ENCODE results near the gene BLOC1S1.
A peak's percentile ranks its signal among the peaks of the same experiment; 100 is the strongest.

Gene BLOC1S1

DNA sequence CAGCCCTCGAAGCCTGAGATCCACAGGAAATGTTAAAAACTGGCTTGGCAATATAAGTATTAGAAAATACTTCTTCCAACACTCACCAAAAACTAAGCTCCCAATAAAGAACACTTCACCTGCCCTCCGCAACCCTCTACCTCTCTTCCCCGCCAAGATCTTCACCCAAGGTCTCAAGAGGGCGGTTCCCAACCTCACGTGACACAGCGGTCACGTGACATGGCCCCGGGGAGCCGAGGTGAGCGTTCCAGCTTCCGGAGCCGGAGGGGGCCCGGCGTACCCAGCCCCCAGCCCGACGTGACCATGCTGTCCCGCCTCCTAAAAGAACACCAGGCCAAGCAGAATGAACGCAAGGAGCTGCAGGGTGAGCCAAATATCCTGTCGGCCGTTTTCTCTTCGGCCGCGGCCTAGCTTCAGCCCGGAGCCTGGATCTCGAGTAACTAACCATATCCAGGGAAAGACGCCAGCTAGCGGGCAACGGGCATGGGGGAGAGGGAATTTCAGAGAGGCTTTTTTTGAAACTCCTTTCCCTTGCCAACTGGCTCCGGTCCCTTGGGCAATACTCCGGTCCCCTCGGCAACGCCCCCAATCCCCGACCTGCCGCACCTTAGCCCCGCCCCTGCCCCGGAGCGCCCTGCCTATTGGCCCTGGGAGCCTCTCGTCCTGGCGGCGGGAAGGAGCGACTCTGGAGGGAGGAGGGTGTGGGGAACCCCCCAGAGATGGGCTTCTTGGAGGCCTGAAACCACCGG lies at the start of gene BLOC1S1:
BLOC1S1 (plus strand) TSS at position 214 of the 749 bp plus-strand sequence; CDS start at position 220, 6 bp downstream.
- intact Hi-C loops (cut with DNase I), result no loop called here
- DNase-seq, result peak; percentile 82 to 98 (median 88)

GRCh38 chr12:55666508-55666907 lies 49.3 kb upstream of the BLOC1S1 start:
- intact Hi-C loops (cut with DNase I), result no loop called here
- no peak for DNase-seq

DNA sequence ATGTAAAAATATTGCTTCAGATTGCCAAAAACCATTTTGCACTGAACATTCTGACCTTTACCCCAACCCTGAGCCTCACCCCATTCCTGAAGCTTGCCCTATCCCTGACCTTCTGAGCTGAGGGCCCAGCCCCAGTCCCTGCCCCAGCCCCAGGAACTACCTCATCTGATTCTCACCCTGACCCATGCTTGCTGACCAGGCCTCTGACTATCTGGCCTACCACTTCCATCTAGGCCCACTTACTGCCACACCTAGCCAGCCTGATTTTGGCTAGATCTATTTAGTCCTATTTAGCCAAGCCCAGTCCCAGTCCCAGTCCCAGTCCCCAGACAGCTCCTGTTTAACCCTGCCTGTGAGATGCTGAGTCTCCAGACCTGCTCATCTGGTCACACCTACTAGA lies 45.6 kb upstream of the BLOC1S1 start:
- intact Hi-C loops (cut with DNase I), result no loop called here
- no peak for DNase-seq

DNA sequence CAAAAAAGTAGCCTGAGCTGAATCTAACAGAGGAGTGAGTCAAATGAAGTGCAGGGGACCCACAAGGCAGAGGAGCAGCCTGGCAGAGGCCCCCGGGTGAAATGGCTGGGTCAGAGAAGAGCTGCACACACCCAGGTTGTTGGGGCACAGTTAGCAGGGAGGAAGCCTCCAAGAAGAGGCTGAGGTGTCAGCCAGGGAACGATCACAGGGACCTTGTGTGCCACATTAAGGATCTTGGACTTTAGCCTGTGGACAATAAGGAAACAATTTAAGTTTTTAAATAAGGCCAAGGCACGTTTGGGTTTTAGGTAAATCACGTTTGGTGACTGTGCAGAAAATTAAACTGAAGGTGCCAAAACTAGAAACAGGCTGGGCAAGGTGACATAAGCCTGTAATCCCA lies 44.1 kb upstream of the BLOC1S1 start:
- no peak for DNase-seq
- intact Hi-C loops (cut with DNase I), result no loop called here

- DNase-seq, result no peak
- intact Hi-C loops (cut with DNase I), result no loop called here
Observed at GRCh38 chr12:55673638-55674037, 42.2 kb upstream of the BLOC1S1 start.

GRCh38 chr12:55675666-55676065 lies 40.2 kb upstream of the BLOC1S1 start:
- intact Hi-C loops (cut with DNase I), result no loop called here
- DNase-seq, result no peak

- intact Hi-C loops (cut with DNase I), result no loop called here
- DNase-seq, result no peak
Observed at GRCh38 chr12:55676707-55677106, 39.1 kb upstream of the BLOC1S1 start.

DNA sequence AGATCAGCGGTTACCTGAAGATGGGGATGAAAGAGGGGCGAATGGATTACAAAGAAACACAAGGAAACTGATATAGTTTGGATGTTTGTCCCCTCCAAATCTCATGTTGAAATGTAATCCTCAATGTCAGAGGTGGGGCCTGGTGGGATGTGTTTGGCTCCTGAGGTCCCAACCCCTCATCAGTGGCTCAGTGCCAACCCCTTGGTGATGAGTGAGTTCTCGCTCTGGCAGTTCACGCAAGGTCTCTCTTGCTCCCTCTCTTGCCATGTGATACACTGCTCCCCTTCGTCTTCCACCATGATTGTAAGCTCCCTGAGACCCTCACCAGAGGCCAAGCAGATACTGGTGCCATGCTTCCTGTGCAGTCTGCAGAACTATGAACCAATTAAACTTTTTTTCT lies 36.2 kb upstream of the BLOC1S1 start:
- no peak for DNase-seq
- intact Hi-C loops (cut with DNase I), result no loop called here

DNA sequence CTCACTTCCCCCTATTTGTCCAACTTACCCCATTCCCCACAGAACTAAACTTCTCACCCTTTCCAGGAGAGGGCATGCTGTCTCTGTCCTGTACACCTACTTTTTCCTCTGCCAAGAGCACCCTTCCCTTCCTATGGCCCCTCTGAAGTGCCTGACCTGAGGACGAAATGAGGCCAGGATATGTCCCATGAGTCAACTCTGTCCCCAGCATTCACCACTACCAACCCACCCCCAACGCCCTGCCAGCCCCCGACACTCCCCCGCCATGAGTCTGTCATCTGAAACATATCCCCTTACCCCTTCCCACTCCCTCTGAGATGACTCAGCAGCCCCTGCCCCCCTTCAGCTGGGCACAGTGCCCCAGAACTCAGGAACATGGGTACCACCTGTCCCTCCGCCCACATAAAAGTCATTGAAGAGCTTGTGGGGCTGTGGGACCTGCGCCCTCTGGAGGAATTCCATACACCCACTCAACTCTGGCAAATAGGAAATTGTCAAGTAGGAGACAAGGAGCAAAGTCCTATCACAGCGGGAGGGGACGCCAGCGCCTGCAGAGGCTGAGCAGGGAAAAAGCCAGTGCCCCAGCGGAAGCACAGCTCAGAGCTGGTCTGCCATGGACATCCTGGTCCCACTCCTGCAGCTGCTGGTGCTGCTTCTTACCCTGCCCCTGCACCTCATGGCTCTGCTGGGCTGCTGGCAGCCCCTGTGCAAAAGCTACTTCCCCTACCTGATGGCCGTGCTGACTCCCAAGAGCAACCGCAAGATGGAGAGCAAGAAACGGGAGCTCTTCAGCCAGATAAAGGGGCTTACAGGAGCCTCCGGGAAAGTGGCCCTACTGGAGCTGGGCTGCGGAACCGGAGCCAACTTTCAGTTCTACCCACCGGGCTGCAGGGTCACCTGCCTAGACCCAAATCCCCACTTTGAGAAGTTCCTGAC lies 34.4 kb upstream of the BLOC1S1 start:
- intact Hi-C loops (cut with DNase I), result no loop called here
- DNase-seq, result peak in 3 of 10 donors; percentile 26 to 87 (median 77)

DNA sequence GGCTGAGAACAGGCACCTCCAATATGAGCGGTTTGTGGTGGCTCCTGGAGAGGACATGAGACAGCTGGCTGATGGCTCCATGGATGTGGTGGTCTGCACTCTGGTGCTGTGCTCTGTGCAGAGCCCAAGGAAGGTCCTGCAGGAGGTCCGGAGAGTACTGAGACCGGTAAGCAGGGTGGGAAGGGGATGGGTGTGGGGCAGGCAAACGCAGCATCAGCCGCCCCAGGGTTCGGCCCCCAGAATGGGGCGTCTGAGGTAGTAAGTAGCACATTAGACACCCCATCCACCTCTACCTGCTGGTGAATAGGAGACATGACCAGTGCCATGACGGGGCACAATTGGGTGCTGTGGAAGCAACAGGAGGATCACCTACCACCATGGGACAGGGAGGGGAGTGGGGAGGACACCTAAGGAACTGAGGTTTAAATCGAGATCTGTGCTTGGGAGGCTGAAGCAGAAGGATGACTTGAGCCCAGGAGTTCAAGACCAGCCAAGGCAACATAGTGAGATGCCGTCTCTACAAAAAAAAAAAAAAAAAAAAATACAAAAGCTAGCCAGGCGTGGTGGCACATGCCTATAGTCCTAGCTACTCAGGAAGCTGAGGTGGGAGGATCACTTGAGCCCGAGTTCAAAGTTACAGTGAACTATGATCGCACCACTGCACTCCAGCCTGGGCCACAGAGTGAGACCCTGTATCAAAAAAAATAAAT lies 33.6 kb upstream of the BLOC1S1 start:
- peak in 1 of 10 donors; percentile 75 for DNase-seq
- intact Hi-C loops (cut with DNase I), result no loop called here

DNA sequence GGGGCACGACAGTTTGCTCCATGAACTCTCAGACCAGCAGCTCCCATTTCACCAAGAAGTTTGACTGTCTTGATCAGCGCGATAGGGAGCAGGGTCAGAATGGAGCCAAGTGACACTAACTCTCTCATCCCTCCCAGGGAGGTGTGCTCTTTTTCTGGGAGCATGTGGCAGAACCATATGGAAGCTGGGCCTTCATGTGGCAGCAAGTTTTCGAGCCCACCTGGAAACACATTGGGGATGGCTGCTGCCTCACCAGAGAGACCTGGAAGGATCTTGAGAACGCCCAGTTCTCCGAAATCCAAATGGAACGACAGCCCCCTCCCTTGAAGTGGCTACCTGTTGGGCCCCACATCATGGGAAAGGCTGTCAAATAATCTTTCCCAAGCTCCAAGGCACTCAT lies 32.2 kb upstream of the BLOC1S1 start:
- DNase-seq, result peak in 1 of 10 donors; percentile 53
- intact Hi-C loops (cut with DNase I), result no loop called here

DNA sequence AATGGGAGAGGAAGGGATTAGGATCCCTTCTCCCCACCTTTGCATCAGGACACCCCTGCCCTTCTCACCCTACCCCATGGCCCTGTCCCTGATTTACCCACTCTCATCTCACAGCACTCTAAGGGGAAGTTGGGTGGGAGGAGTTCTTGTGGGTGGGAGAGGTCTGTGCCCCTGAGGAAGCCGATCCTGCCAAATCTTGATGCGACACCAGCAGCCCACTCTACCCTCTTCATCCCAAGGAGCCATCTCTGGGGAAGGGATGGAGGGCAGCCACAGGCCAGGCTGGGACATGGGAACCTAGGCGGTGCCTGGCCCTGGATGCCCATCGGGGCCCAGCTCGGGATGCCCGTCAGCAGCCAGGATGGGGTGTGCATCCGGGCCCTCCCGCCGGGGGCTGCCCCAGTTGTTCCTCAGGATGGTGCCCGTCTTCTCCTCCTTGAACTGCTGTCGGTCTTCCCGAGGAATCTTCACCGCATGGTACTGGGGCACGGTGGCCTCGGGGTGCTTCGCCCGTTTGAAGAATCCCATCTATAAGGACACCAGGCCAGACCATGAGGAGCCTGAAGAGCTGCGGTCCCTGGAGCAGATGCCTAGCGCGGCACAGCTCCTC lies 31.0 kb upstream of the BLOC1S1 start:
- intact Hi-C loops (cut with DNase I), result no loop called here
- peak in 1 of 10 donors; percentile 62 for DNase-seq

GRCh38 chr12:55685671-55686070 lies 30.2 kb upstream of the BLOC1S1 start:
- intact Hi-C loops (cut with DNase I), result no loop called here
- DNase-seq, result peak in 1 of 10 donors; percentile 19

DNA sequence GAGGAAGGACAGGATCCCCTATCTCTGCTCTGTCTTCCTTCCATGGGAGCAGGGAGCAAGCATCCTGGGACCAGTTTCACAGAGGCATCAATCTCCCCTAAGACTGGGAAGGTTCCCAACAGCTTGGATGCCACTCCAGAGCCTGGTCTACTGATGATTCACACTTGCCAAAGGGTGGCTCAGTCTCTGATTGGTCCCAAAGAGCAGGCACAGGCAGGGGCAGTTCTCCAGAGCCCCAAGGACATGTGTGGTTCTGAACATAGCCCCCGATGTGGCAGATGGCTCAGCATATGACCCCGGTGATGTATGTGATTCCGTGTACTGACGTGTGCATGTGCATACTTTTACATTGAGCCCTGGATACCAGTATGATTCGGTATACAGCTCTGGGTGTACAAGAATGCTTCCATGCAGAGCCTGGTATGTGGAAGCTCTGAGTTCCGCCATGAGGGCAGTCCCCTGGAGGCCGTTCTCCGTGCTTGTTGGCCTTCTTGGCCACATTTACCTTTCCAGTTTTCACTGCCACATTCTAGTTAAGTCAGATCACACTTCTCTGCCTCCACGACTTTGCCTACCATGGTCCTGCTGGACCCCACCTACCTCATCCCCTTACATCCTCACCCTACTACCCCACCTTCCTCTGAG lies 29.4 kb upstream of the BLOC1S1 start:
- peak in 1 of 10 donors; percentile 50 for DNase-seq

GRCh38 chr12:55687746-55688145 lies 28.1 kb upstream of the BLOC1S1 start:
- no peak for DNase-seq
- intact Hi-C loops (cut with DNase I), result no loop called here

More for the DNA sequence above, 29.4 kb upstream of the BLOC1S1 start:
- intact Hi-C loops (cut with DNase I), result no loop called here

DNA sequence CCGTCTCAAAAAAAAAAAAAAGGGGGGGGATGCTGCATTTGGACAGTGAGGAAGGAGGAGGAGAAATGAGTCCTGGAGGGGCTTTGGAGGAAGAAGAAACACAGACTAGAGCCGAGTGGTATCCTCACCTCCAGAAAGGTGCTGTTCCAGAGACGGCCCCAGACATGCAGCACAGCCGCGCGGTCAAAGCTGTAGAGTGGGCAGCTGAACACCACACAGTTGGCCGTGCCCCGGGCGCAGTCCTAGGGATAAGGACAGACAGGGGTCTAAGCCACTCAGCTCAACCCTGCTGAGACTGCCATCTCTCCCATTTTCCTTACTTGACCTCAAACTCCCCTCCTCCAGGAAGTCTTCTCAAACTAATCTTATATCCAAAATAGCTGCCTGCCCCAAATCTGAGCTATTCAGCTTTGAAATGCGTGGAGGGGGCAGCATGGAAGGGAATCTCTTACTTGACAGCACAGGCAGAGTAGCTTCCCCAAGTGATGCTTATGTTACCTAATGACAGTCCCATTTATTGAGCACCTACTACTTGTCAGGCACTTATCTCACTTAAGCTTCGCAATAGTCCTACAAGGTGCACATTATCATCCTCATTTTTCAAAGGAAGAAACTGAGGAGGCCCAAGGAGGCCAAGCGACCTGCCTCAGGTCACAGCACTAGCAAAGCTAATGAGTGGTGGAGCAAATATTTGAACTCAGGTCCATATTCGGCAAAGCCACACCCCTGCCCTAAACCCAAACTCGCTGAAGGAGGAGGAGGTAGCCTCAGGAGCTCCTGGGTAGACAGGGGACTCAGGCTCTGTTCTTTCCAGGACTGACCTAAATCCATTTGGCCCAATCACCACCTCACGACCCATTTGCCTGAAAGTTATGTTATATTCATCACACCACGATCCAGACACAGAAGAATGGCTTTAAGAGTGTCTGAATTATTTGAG lies 26.9 kb upstream of the BLOC1S1 start:
- intact Hi-C loops (cut with DNase I), result no loop called here

DNA sequence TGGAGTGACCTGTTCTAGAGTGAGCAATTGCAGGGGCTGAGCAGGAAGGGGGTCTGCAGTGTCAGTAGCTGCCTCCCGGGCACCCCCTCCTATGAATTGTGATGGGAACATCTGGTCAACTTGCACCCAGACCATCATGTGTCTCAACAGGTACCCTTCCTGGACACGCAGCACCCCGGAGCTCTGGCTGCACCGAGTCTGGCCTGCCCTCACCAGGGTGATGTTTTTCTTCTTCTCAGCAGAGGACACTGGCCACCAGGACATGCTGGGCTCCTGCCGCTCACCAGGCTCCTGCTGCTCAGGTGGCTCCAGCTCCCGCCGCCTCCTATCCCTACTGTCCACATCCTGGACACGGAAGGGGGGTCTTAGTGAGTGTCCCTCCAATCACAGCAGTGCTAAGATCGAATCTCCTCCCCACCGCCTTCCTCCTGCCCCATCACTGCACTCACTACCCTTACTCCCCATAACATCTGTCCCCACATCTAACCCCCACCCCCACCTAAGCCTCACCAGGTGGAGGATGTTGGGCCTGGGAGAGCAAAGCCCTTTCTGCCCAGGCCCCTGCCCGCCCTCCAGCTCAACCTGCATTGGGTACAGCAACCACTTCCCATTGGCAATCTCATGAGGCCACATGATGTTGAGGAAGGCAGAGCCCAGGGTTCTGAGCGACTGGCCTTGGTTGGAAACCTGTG lies 23.1 kb upstream of the BLOC1S1 start:
- intact Hi-C loops (cut with DNase I), result no loop called here
- no peak for DNase-seq

More for the DNA sequence above, 26.9 kb upstream of the BLOC1S1 start:
- peak in 1 of 10 donors; percentile 14 for DNase-seq
